HL-60 (cell line): Measurements from ENCODE around the gene TATDN3.

ENCODE experiments used
- GABPA ChIP-seq: IDR thresholded peaks from 2 replicates; pipeline ENCODE4 v1.6.1; 2012; ENCODE audit warnings: low read depth
- POLR2AphosphoS5 ChIP-seq: IDR thresholded peaks from 2 replicates; pipeline ENCODE4 v1.6.1; 2012; ENCODE audit warnings: low read depth
- REST ChIP-seq: IDR thresholded peaks from 2 replicates; pipeline ENCODE4 v1.6.1; 2012; ENCODE audit warnings: low read depth; ENCODE audit not compliant: insufficient replicate concordance
- SPI1 ChIP-seq: IDR thresholded peaks from 2 replicates; pipeline ENCODE4 v1.6.1; 2012; ENCODE audit warnings: low read depth, mild to moderate bottlenecking, borderline replicate concordance
- TF ChIP-seq, protein P1 (sequence below): IDR thresholded peaks from one replicate; pipeline ENCODE4 v1.5.1; 2011; ENCODE audit warnings: low read length, control low read depth, inconsistent platforms; ENCODE audit not compliant: insufficient read depth

GRCh38 chr1:212827171-212827776 is 35.6 kb downstream of the TATDN3 start:
- TF ChIP-seq, protein P1, sequence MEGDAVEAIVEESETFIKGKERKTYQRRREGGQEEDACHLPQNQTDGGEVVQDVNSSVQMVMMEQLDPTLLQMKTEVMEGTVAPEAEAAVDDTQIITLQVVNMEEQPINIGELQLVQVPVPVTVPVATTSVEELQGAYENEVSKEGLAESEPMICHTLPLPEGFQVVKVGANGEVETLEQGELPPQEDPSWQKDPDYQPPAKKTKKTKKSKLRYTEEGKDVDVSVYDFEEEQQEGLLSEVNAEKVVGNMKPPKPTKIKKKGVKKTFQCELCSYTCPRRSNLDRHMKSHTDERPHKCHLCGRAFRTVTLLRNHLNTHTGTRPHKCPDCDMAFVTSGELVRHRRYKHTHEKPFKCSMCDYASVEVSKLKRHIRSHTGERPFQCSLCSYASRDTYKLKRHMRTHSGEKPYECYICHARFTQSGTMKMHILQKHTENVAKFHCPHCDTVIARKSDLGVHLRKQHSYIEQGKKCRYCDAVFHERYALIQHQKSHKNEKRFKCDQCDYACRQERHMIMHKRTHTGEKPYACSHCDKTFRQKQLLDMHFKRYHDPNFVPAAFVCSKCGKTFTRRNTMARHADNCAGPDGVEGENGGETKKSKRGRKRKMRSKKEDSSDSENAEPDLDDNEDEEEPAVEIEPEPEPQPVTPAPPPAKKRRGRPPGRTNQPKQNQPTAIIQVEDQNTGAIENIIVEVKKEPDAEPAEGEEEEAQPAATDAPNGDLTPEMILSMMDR, result no peak
- TF ChIP-seq POLR2AphosphoS5, result no peak
- no peak for TF ChIP-seq REST
- TF ChIP-seq GABPA, result no peak
- TF ChIP-seq SPI1, result no peak
